Mammary epithelial cell (primary cell): Measurements from ENCODE around the gene NAA80.

ENCODE experiments used
- EZH2 ChIP-seq: IDR thresholded peaks from 2 replicates; pipeline ENCODE4 v1.6.1; 2012; ENCODE audit warnings: low read length, inconsistent platforms, borderline replicate concordance
- TF ChIP-seq, protein P1 (sequence below), 2 donors: IDR thresholded peaks in 1 of 2; conservative IDR thresholded peaks in 1 of 2; 2 replicates each; pipeline ENCODE4 v1.5.1; 2011 to 2012; ENCODE audit warnings: inconsistent platforms in 2 of 2, low read length in 2 of 2, mild to moderate bottlenecking in 2 of 2, control low read depth in 1 of 2, low read depth in 1 of 2; ENCODE audit not compliant: insufficient read depth in 1 of 2; ENCODE audit errors: extremely low read depth in 1 of 2

DNA sequence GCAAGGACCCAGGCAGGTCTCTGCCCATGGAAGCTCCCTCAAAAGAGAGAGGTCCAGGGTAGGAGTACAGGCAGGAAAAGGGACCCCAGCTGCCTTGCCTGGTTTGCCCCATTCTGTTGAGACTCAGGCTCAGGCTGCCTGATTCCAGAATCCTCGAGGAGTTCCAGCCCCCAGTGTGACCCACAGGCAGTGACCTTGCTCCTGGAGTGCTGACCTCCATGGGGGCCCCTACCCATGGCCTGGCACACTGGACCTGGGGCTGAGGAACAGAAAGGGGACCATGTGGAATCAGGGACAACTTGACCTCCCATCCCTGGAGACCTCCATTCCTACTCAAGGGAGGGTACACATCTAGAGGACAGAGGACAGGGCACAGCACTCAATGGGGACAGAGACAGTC lies 33.6 kb downstream of the NAA80 start:
- TF ChIP-seq EZH2: no peak
- TF ChIP-seq, protein P1, sequence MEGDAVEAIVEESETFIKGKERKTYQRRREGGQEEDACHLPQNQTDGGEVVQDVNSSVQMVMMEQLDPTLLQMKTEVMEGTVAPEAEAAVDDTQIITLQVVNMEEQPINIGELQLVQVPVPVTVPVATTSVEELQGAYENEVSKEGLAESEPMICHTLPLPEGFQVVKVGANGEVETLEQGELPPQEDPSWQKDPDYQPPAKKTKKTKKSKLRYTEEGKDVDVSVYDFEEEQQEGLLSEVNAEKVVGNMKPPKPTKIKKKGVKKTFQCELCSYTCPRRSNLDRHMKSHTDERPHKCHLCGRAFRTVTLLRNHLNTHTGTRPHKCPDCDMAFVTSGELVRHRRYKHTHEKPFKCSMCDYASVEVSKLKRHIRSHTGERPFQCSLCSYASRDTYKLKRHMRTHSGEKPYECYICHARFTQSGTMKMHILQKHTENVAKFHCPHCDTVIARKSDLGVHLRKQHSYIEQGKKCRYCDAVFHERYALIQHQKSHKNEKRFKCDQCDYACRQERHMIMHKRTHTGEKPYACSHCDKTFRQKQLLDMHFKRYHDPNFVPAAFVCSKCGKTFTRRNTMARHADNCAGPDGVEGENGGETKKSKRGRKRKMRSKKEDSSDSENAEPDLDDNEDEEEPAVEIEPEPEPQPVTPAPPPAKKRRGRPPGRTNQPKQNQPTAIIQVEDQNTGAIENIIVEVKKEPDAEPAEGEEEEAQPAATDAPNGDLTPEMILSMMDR (conservative IDR thresholded peaks at IDR 0.05 in 1 of 2, IDR thresholded peaks at IDR 0.05 in 1 of 2; ENCODE audit: extremely low read depth in 1 of 2, insufficient read depth in 1 of 2, low read depth in 1 of 2, low read length in 2 of 2): no peak
